Left ventricle myocardium inferior (tissue), 1 donor: ENCODE measurements around the gene PTPRS. TPM values are rescaled to one million over a fixed set of nuclear protein-coding genes. Genes with fewer than 3 reads are reported as not detected.
"Not testable (repeated sequence)": the region's sequence is repeated elsewhere in the genome, so short reads cannot be mapped to it uniquely, and the experiment has no call there.

Source experiments
- DNase-seq: peaks from one replicate; pipeline ENCODE4 v3.0.0-alpha.2; 2020
- H3K27ac ChIP-seq: fragments of 200-600 bp; replicated peaks from 2 replicates; pipeline ENCODE4 v1.8.0; 2021
- H3K27me3 ChIP-seq: fragments of 200-600 bp; 2 replicates; pipeline ENCODE4 v1.8.0; 2021; ENCODE audit warnings: low read depth
- H3K36me3 ChIP-seq: fragments of 200-600 bp; 2 replicates; pipeline ENCODE4 v1.8.0; 2021
- H3K4me1 ChIP-seq: fragments of 200-600 bp; 2 replicates; pipeline ENCODE4 v1.8.0; 2021
- H3K4me3 ChIP-seq: fragments of 200-600 bp; 2 replicates; pipeline ENCODE4 v1.8.0; 2021; ENCODE audit warnings: mild to moderate bottlenecking, moderate library complexity
- H3K9me3 ChIP-seq: fragments of 200-600 bp; replicated peaks from 2 replicates; pipeline ENCODE4 v1.8.0; 2021
- CTCF ChIP-seq: fragments of 200-600 bp; IDR thresholded peaks from 2 replicates; pipeline ENCODE4 v1.8.0; 2021; ENCODE audit warnings: antibody characterized with exemption, mild to moderate bottlenecking, borderline replicate concordance
- intact Hi-C: fragments of 100-400 bp; cut with micrococcal nuclease; formaldehyde crosslinking; loops from one replicate; pipeline ENCODE4 v1.11.0; 2022
- total RNA-seq: library from RNA; stranded (reverse); fragmentation: NEBNext Ultra II Directional; extraction: Animal tissue kit (Norgen Biotek cat#: 25700); gene quantifications from one replicate; pipeline ENCODE4 v1.2.1, GENCODE V29; 2021
- donor health status: DM: no; HTN: yes; CAD: no; lungs with severe emphysema.

Gene PTPRS
- total RNA-seq, 1 donor from 2014 or later: 40.0 TPM

- Histone ChIP-seq H3K27me3 (peaks cover 53% of the 10 kb centered on the region), H3K4me1 (no peaks in the 10 kb centered on the region), H3K9me3 (no peaks in the 10 kb centered on the region), H3K27ac (no peak overlapping the region), H3K4me3 (no peak overlapping the region), H3K36me3 (no peaks in the 10 kb centered on the region)
- intact Hi-C loops: no loop called here
- DNase-seq: no peak
- TF ChIP-seq CTCF: no peak
Observed at GRCh38 chr19:5332501-5332900, 8.1 kb downstream of the PTPRS start.

DNA sequence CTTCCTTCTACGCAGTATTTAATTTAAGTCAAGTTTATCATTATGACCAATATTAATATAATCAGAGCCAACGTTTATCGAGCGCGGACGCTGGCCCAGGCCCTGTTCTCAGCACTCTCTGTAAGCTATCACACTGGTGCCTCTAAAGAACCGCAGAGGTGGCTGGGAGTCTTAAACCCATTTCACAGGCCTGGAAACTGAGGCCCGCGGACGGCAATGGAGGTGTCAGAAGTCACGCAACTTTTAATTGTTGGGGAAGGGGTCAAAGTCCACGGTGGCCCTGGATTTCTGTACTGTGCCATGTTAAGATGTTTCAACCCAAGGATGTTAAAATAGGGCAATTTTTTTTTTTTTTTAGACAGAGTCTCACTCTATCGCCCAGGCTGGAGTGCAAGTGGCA, 8.8 kb downstream of the PTPRS start:
- no peak for DNase-seq
- TF ChIP-seq CTCF: no peak
- no peak overlapping the region for H3K4me3 ChIP-seq
- intact Hi-C loops: no loop called here
- no peak overlapping the region for H3K27ac ChIP-seq
- H3K36me3 ChIP-seq: no peaks in the 10 kb centered on the region
- H3K27me3 ChIP-seq: peaks cover 51% of the 10 kb centered on the region
- H3K9me3 ChIP-seq: no peaks in the 10 kb centered on the region
- no peaks in the 10 kb centered on the region for H3K4me1 ChIP-seq

- H3K9me3 ChIP-seq: peaks cover 3% of the 10 kb centered on the region
- no peak overlapping the region for H3K27ac ChIP-seq
- H3K36me3 ChIP-seq: no peaks in the 10 kb centered on the region
- no peaks in the 10 kb centered on the region for H3K4me1 ChIP-seq
- no peak for DNase-seq
- TF ChIP-seq CTCF: no peak
- no peak overlapping the region for H3K4me3 ChIP-seq
- intact Hi-C loops: no loop called here
- peaks cover 43% of the 10 kb centered on the region for H3K27me3 ChIP-seq
Observed at GRCh38 chr19:5330307-5330720, 10.3 kb downstream of the PTPRS start.

DNA sequence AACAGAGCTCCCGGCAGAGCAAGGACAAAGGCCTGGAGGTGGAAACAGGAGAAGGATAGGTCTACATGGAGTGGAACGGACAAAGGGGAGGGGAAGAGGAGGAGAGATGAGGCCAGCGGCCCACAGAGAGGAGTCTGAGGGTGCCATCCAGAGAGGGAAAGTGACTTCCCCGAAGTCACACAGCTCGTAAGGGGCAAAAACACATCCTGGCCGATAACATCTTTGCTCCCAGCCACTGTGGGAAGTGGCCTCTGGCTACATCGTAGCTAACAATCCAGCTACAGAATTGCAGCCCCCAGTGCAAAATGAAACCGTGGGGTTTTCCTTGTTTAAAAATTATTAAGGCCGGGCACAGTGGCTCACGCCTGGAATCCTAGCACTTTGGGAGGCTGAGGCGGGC, 11.5 kb downstream of the PTPRS start:
- H3K27me3 ChIP-seq: peaks cover 43% of the 10 kb centered on the region
- H3K27ac ChIP-seq: no peak overlapping the region
- peaks cover 14% of the 10 kb centered on the region for H3K9me3 ChIP-seq
- no peaks in the 10 kb centered on the region for H3K36me3 ChIP-seq
- H3K4me1 ChIP-seq: no peaks in the 10 kb centered on the region
- TF ChIP-seq CTCF: no peak
- no peak for DNase-seq
- intact Hi-C loops: no loop called here
- H3K4me3 ChIP-seq: no peak overlapping the region

GRCh38 chr19:5328407-5328806, 12.2 kb downstream of the PTPRS start:
- H3K36me3 ChIP-seq, H3K4me3 ChIP-seq, DNase-seq, intact Hi-C loops, H3K4me1 ChIP-seq, H3K27ac ChIP-seq: not testable (repeated sequence)
- peaks cover 38% of the 10 kb centered on the region for H3K27me3 ChIP-seq
- peaks cover 14% of the 10 kb centered on the region for H3K9me3 ChIP-seq

- H3K4me3 ChIP-seq: no peak overlapping the region
- peaks cover 39% of the 10 kb centered on the region for H3K27me3 ChIP-seq
- peaks cover 14% of the 10 kb centered on the region for H3K9me3 ChIP-seq
- no peak overlapping the region for H3K27ac ChIP-seq
- H3K4me1 ChIP-seq: peaks cover 4% of the 10 kb centered on the region
- intact Hi-C loops: no loop called here
- DNase-seq: no peak
- H3K36me3 ChIP-seq: no peaks in the 10 kb centered on the region
- no peak for TF ChIP-seq CTCF
Observed at GRCh38 chr19:5326986-5327623, 13.5 kb downstream of the PTPRS start.
